Measurements from ENCODE around the gene PAM16.

Gene PAM16

GRCh38 chr16:4314532-4315185, 36.5 kb downstream of the PAM16 start:
- peak overlapping the region; percentile 52 for H3K4me3 ChIP-seq (ENCODE audit: low read depth, low read length)
- H3K36me3 ChIP-seq (ENCODE audit: control insufficient read depth in 2 of 2, insufficient read depth in 1 of 2, low read length in 2 of 2): no peaks in the 10 kb centered on the region
- ChIA-PET CTCF (interaction anchor here (0.5 to 1.4 kb wide), 4 partner anchors 48 to 335 kb away, joined by 3 to 6 read pairs (median 4); partner anchors contain the start of gene VASN), POLR2A (interaction anchor here (0.8 to 2.3 kb wide), 2 partner anchors 41 to 104 kb away, joined by 3 to 11 read pairs; partner anchors contain the start of gene TFAP4)
- H3K9me3 ChIP-seq (ENCODE audit: control insufficient read depth, insufficient read depth, low read depth, low read length): no peaks in the 10 kb centered on the region
- H3K4me1 ChIP-seq (ENCODE audit: control insufficient read depth, insufficient read depth, low read length): peaks cover 4% of the 10 kb centered on the region; the same call in 1 of the 2 replicates
- no peak overlapping the region; the same call in 1 of the 2 replicates for H3K27ac ChIP-seq (ENCODE audit: extremely low read depth, low read depth, low read length)
- no peak for TF ChIP-seq ZNF571 (tag by site-specific recombination; IDR thresholded peaks at IDR 0.05)
- no peak for TF ChIP-seq ZNF221 (tag by site-specific recombination; IDR thresholded peaks at IDR 0.05; ENCODE audit: borderline replicate concordance)
- TF ChIP-seq PATZ1 (tag by site-specific recombination; IDR thresholded peaks at IDR 0.05): peak; percentile 70
- peak; percentile 86 for TF ChIP-seq ZFP69B (tag by site-specific recombination; IDR thresholded peaks at IDR 0.05)
- no peak for TF ChIP-seq YY1 (tag by site-specific recombination; IDR thresholded peaks at IDR 0.05)
- TF ChIP-seq ZNF341 (tag by site-specific recombination; IDR thresholded peaks at IDR 0.05; ENCODE audit: low read depth): 0 out of 2 replicates have a peak, but pooled peaks have one; percentile 39
- TF ChIP-seq ZNF664 (tag by site-specific recombination; IDR thresholded peaks at IDR 0.05): no peak
- TF ChIP-seq REST (tag by site-specific recombination; IDR thresholded peaks at IDR 0.05): no peak
- TF ChIP-seq ZNF10 (tag by site-specific recombination; IDR thresholded peaks at IDR 0.05): no peak
- TF ChIP-seq ZFP37 (tag by site-specific recombination; IDR thresholded peaks at IDR 0.05): peak; percentile 54; the same call in 1 of the 2 replicates
- no peak for TF ChIP-seq ZNF426 (tag by site-specific recombination; IDR thresholded peaks at IDR 0.05)
- TF ChIP-seq ZNF37A (tag by site-specific recombination; IDR thresholded peaks at IDR 0.05): no peak
- no peak for TF ChIP-seq ZNF548 (tag by site-specific recombination; IDR thresholded peaks at IDR 0.05)
- no peak for TF ChIP-seq ZFP41 (tag by site-specific recombination; IDR thresholded peaks at IDR 0.05; ENCODE audit: borderline replicate concordance)
- no peak for TF ChIP-seq ZNF704 (tag by site-specific recombination; IDR thresholded peaks at IDR 0.05)
- TF ChIP-seq ZNF311 (tag by site-specific recombination; IDR thresholded peaks at IDR 0.05; ENCODE audit: borderline replicate concordance): no peak
- TF ChIP-seq HOXD13 (CRISPR knock-in tag; IDR thresholded peaks at IDR 0.05; ENCODE audit: borderline replicate concordance): no peak
- no peak for TF ChIP-seq ZNF157 (tag by site-specific recombination; IDR thresholded peaks at IDR 0.05)
- no peak for TF ChIP-seq ZNF48 (tag by site-specific recombination; IDR thresholded peaks at IDR 0.05)
- no peak for TF ChIP-seq KLF17 (tag by site-specific recombination; IDR thresholded peaks at IDR 0.05)
- no peak for TF ChIP-seq EGR2 (tag by site-specific recombination; IDR thresholded peaks at IDR 0.05; ENCODE audit: low read depth)
- TF ChIP-seq ZNF292 (tag by site-specific recombination; IDR thresholded peaks at IDR 0.05; ENCODE audit: borderline replicate concordance, low read depth): no peak
- no peak for TF ChIP-seq ZNF777 (tag by site-specific recombination; IDR thresholded peaks at IDR 0.05; ENCODE audit: borderline replicate concordance)
- no peak for TF ChIP-seq FEZF1 (tag by site-specific recombination; IDR thresholded peaks at IDR 0.05)
- peak; percentile 82 for TF ChIP-seq GLIS1 (tag by site-specific recombination; IDR thresholded peaks at IDR 0.05)
- TF ChIP-seq ZNF138 (tag by site-specific recombination; IDR thresholded peaks at IDR 0.05; ENCODE audit: borderline replicate concordance): no peak
- TF ChIP-seq IKZF3 (tag by site-specific recombination; IDR thresholded peaks at IDR 0.05): no peak
- TF ChIP-seq ZNF18 (tag by site-specific recombination; IDR thresholded peaks at IDR 0.05): no peak
- TF ChIP-seq ZBTB7A (tag by site-specific recombination; IDR thresholded peaks at IDR 0.05; ENCODE audit: low read depth): no peak
- TF ChIP-seq ZNF600 (tag by site-specific recombination; IDR thresholded peaks at IDR 0.05): peak; percentile 84
